GM19328 (cell line): Measurements from ENCODE around the gene LRRC2.
"Not testable (repeated sequence)": the region's sequence is repeated elsewhere in the genome, so short reads cannot be mapped to it uniquely, and the experiment has no call there.

ENCODE experiments used
- ATAC-seq: cut with Tn5 transposase; IDR thresholded peaks from one replicate; pipeline ENCODE4 v1.9.1; 2021; ENCODE audit warnings: mild to moderate bottlenecking, moderate library complexity; ENCODE audit not compliant: unreplicated experiment

The LRRC2 gene

GRCh38 chr3:46501702-46502101 is 64.4 kb downstream of the LRRC2 start:
- no peak for ATAC-seq

- ATAC-seq, result no peak
These were observed 65.2 kb downstream of the LRRC2 start for GRCh38 chr3:46500656-46501635.

- ATAC-seq, result no peak
These were observed 67.1 kb downstream of the LRRC2 start for GRCh38 chr3:46498916-46499519.

GRCh38 chr3:46497556-46498265 is 68.4 kb downstream of the LRRC2 start, which contains the start of gene RTP3:
Gene RTP3 (plus strand): TSS chr3:46497976. CDS start chr3:46498063, 87 bp downstream.
- ATAC-seq, result no peak

GRCh38 chr3:46496746-46497555 is 69.2 kb downstream of the LRRC2 start:
- no peak for ATAC-seq

GRCh38 chr3:46495901-46496456 is 70.1 kb downstream of the LRRC2 start:
- no peak for ATAC-seq

GRCh38 chr3:46494491-46494890 is 71.6 kb downstream of the LRRC2 start:
- not testable (repeated sequence) for ATAC-seq

- no peak for ATAC-seq
These were observed 73.1 kb downstream of the LRRC2 start for GRCh38 chr3:46492890-46493547.

GRCh38 chr3:46491089-46492070 is 74.7 kb downstream of the LRRC2 start:
- no peak for ATAC-seq

GRCh38 chr3:46490338-46491084 is 75.6 kb downstream of the LRRC2 start:
- ATAC-seq, result no peak

GRCh38 chr3:46489875-46490274 is 76.2 kb downstream of the LRRC2 start:
- ATAC-seq, result no peak

- ATAC-seq, result no peak
These were observed 76.7 kb downstream of the LRRC2 start for GRCh38 chr3:46489381-46489780.

GRCh38 chr3:46488735-46489361 is 77.3 kb downstream of the LRRC2 start:
- peak; percentile 90 for ATAC-seq

GRCh38 chr3:46485779-46486175 is 80.3 kb downstream of the LRRC2 start:
- no peak for ATAC-seq

GRCh38 chr3:46484911-46485778 is 81.0 kb downstream of the LRRC2 start:
- no peak for ATAC-seq

GRCh38 chr3:46484388-46484787 is 81.7 kb downstream of the LRRC2 start:
- no peak for ATAC-seq
